GM21619 (cell line): ENCODE data around the gene MEF2C.

ENCODE experiments used
- ATAC-seq: cut with Tn5 transposase; IDR thresholded peaks from one replicate; pipeline ENCODE4 v1.9.1; 2021; ENCODE audit not compliant: unreplicated experiment

MEF2C gene

DNA sequence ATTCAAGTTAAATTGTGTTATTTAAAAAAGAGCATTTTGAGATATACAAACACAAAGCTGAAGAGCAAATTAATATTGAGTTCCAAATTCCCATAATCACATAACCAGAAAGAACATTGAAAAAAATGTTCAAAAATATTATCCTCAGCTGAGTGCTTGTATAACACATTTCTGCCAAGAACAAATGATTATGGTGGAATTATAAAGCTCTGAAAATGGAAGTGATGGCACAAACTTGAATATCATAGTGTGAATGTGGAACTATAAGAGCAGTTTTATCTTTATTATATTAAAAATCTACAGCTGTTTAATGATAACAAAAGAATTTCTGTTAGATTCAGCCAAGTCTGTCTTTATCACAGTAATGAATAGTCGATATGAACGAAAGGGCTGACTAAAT, 117.8 kb downstream of the MEF2C start:
- no peak for ATAC-seq

DNA sequence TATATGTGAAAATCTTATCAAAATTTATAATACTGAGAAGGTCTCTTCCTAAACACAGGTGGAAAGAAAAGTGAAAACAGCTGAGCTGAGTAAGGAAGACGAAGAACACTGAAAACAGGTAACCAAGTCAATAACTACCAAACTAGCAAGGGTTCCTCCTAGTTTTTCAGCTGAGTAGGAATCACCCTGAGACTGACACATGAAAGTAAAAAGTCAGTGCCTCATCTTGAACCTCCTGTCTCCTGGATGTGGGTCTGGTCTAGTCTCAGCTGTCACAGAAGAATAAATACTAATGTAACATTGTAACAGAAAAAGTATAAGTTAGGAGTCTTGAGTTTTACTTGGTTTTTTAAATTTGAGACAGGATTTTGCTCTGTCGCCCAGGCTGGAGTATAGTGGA, 121.0 kb downstream of the MEF2C start:
- ATAC-seq = no peak

DNA sequence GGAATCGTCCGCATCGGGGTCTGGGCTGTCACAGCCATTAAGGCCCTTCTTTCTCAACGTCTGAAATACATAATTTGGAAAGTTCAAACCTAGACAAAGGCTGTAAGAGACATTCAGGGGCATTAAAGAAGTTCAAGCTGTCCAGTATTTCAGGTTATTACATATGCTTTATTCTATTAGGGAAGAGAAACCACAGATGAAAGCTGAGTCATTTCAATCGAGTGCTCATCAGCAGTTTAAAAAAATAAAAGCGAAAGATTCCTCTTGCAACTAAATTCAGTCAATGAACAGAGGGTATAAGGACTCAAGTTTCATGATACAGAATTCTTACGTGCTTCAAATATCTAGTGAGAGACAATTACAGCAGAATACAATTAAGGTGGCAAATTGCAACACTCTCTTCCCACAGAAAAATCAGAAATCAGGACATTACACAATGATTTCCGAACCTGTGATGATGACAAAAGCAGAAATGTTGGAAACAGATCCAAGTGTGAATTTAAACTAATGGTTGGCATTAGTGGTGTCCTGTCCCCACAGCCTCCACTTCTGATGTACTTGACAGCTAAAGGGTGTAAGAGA, 121.6 kb downstream of the MEF2C start:
- no peak for ATAC-seq

DNA sequence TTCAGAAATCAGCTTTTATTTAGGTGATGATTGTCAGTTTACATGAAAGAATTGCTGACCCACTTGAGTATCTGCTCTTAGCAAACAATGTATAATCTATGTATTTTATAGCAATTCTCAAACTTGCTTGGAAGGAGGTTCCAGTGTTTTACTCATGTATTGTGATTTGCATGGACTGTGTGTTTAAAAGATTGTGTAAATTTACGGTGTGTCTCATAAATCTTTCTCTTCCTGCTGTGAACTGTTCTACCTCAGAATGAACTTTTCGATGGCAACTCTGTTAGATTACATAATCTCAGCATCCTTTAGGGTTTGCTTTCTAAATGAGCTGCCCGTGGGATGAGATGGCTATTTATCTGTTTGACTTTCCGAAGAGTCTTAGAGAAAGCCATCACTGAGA, 122.5 kb downstream of the MEF2C start:
- ATAC-seq = no peak

DNA sequence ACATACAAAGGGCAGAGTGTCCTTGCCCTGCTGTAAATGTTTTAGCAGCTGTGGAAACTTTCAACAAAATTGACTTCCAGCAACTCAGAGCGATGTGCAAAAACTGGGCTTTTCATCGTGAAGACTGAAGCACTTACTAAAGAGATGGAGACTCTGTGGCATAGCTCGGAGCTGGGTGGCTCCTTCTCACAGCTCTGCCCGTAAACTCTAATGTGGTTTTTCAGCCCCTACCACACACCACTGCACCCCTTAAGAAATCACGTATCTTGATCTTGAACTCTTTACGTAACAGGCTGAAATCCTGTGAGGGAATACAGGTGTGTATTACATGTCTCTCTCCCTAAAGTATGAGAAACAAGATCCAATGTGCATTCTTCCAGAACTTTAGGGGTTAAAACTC, 124.4 kb downstream of the MEF2C start:
- no peak for ATAC-seq

DNA sequence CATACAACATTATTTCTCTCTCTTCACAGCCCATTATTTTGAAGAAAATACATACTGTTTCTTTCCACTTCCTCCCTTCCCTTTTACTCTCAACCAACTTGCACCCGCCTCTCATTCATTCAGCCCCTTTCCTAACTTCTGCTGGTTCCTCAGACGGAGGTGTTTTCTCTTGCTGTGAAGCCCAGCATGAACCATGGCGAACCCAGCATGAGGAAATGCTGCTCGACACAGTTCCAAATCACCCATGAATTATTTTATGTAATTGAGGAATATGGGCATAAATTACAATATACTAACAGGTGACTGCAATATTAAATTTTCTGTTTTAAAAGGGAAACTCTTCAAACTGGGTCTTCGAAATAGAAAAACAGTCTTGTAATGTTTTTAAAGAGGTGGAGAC, 124.8 kb downstream of the MEF2C start:
- ATAC-seq = no peak

DNA sequence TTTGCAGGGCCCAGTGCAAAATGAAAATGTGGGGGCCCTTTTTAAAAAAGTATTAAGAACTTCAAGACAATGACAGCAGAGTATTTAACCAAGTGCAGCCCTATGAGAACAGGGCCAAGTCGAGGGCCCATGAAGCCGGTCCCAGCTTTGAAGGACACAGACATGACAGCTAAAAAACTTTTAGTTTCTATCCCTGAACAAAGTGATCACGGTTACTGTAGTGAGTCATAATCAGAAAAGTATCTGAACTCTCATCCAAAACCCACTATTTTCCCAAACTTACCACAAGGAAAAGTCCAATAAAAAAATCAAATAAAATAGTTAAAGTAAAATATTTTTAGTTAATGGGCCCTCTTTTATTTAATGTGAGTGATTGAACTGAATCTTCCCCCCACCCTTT, 126.0 kb downstream of the MEF2C start:
- no peak for ATAC-seq

DNA sequence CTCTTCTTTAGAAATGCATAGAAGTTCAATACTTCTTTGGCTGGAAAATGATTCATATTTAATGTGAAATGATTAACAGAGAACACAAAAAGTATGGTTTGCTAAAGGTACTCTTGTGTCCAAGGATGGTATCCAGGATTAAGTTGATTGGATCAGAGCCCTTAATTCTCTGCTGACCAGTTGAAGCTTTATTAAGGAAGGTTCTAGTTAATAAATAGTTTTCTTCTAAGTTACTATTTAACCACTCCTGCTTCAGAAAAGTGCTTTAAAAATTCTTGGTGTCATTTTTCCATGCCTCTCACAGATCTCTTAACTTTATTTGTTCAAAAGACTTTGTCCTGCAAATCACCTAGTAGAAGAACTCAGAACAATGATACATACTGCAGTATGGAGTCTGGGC, 134.3 kb downstream of the MEF2C start:
- no peak for ATAC-seq

DNA sequence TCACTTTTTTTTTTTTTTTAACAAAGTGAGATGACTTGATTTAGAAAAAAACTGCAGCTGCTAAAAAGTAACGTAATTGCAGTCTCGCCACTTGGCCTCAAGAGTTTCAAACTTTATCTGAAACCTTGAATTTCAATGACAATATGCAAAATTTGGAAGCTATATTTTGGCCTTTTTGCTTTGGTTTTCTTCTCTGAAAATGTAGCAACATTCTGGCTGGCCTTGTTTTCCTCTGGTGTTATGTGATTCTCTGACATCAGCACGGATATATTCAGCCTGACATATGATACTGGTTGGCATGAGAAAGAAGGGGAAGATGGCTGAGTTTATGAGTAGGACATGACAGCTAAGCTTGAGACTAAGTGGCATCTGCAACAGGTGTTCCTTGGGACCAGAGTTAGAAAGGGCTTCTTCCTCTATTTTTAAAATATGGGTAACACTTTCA, 136.5 kb downstream of the MEF2C start:
- peak; percentile 80 for ATAC-seq

DNA sequence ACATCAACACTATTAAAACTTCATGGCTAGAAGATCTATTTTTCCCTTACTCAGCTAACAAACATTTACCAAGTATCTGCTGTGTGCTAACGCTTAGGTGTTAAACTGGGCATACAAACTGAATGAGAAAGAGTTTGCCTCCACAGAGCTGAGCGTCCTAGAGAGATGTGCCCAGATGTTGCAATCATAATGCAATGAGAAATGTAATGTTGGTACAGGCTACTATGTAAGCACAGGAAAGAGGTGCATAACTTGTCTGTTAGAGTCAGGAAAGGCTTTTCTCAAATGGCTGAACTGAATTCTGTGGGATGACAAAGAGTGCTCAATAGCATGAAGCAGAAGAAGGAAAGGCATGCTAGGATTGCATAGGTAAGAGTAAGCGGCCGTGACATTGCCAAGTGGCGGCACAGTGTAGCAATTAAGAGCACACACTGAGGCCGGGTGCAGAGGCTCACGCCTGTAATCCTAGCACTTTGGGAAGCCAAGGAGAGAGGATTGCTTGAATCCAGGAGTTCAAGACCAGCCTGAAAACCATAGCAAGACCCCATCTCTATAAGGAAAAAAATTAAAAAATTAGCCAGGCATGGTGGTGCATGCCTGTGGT, 137.8 kb downstream of the MEF2C start:
- ATAC-seq = no peak

DNA sequence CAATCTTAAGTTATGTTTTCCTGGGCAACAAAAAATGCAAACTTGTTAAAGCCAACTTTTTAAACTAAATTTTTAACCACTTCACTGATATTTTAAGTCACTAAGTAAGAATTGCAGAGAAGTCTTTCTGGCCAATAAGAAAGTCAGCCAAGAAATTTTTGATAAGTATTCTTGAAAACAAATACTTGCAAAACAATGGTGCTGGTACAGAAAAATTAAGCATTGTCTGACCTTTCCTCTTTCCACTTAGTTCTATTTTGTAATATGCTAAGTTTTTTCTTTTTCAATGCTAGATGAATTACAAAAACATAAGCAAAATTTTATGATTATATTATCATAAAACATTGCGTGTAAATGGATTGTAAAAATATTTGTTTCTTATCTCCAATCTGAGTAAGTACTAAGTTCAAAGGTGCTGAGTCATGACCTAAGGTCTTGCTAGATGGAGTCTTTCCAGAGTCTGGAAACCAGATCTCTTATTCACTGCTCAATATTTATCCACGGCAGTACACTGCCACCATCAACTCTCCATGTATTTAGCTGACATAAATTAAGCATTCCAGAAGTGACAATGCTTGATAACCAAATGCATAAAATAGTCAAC, 139.7 kb downstream of the MEF2C start:
- no peak for ATAC-seq

DNA sequence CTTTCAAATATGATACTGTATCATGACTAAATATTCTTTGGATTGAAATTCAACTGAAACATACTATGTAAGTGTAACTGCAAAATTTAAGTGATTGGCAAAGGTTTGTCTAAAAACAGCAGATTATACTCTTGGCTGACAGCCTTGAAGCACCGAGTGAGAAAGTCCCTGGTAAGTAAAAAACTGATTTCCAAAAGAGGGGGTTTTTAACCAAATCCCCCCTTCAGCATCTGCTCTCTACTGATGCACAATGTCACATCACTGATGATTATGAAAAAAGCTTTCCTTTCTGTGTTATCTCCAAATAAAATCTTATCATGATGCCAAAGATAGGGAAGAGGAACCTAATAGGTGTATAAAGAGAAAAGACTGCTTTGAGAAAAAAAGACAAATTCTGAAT, 141.0 kb downstream of the MEF2C start:
- no peak for ATAC-seq

DNA sequence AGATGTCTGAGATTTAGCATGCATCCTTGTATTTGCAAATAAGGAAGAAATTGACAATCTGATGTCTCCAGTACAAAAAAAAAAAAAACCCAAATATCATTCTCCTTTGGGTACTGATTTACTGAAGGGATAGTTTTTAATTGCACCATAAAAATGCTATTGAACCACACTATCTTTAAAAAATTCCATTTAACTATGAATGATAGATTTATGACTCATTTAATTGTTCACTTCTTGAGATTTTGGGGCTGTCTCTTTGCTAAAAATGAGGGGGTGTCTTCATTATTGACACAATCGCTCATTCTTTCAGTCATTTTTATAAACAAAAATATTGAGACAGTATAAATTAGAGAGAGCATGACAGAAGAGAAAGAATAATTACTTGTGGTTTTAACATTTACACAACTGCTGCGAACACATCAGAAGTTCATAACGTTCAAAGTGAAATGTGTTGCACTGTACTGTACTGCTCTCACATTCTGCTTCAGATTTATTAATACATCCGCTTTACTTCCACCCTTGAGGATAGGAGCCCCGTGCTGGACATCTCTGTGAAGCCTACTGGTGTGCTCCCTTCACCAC, 142.3 kb downstream of the MEF2C start:
- ATAC-seq = no peak

DNA sequence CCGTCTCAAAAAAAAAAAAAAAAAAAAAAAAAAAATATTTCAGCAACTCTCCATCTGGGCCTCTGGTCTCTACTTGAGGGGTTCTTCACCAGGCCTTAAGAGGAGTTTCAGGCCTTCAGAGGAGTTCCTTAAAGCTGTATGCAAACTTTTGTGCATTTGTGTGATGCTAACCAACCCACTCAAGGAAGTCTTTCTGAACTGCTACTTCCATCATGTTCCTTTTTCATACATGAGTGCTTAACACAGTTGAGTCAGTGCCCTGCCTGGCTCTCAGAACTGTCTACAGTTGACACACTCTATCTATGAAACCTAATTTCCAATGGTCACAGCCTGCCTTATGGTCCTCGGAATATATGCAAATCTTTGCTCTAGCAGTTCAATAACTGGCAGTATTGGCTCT, 146.5 kb downstream of the MEF2C start:
- peak; percentile 35 for ATAC-seq

DNA sequence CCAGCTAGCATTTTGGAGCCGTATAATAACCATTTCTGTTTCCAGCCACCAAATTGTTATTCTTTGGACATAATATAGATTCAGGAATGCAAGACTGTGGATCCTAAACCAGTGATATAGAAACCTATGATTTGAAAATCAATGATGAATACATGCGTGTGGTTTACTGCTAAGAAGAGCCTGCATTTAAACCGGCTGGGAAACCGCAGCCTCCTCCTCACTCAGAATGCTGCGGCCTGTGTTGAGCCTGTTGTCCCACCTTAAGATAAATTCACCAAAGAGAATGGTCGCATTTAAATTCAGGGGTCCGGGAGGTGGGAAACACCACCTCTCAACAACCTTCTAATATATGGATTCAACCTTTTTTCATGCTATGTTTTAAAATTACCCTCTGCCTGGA, 148.0 kb downstream of the MEF2C start:
- ATAC-seq = no peak

DNA sequence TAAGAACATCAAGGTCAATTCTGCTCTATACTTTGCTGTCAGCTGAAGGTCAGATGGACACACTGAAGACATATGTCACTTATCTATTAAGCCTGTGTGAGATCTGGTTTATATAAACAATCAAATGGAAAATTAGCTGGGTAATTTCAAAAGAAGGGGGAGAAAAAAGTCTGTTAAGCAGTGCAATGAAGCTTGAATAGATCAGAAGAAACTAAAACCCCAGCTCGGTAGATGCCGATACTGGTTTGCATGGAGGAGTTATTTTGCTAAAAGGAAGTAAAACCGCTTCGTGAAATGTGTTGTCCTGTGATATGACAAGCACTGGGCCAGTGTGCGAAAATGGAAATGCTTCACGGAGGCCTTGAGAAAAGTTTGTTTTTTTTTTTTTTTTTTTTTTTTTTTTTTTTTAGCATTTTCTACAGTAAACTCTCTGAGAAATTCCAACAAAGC, 148.8 kb downstream of the MEF2C start:
- peak; percentile 53 for ATAC-seq

DNA sequence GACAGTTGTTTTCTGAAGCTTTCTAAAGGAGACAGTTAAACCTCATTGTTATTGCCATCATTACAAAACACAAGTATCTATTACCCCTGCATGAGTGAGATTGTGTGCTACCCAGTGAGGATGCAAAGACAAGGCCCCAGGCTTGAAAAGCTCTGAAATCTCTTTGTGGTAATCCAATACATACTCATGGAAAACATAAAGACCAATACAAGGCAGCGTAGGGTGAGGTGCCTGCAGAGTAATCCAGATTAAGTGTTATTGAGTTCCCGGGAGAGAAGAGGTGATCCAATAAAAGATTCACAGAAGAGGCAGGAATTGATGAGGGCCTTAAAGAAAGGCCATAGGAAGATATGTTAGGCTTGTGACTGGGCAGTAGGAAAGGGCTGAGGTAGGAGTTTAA, 150.1 kb downstream of the MEF2C start:
- ATAC-seq = no peak

DNA sequence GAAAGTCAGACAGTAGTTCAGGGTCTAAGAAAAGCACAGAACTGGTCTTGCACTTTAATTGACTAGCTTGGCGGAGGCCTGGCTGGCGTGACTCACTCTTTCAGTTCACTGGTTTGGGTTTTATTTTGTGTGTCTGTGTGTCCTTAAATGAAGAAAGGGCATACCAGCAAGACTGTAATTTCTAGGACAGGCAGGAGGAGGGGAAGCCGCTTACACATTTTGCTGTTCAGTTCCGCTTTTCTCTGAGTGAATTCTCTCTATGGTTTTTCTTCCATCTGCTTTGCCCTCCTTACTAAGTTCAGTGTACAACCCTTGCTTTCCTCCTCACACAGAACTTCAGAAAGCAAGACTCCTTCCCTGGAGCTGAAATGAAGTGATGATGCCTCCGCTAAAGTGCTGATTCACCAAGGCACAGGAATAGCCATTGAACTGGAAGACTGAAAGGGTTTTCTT, 150.8 kb downstream of the MEF2C start:
- peak; percentile 55 for ATAC-seq

DNA sequence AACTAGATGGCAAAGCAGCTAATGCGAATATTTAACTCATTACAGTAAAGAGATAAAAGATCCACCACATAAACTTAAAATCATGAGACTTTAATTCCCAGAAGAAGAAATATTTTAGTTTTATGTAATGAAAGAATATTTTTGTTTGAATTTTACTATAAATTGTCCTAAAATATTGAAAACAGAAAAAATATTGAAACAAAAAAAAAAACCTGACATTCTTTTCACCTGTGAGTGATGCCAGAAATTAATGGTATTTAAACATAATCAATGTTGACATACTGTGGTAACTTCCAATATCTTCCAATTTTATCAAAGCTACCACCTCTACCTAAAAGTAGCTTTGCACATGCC, 153.2 kb downstream of the MEF2C start:
- ATAC-seq = no peak

DNA sequence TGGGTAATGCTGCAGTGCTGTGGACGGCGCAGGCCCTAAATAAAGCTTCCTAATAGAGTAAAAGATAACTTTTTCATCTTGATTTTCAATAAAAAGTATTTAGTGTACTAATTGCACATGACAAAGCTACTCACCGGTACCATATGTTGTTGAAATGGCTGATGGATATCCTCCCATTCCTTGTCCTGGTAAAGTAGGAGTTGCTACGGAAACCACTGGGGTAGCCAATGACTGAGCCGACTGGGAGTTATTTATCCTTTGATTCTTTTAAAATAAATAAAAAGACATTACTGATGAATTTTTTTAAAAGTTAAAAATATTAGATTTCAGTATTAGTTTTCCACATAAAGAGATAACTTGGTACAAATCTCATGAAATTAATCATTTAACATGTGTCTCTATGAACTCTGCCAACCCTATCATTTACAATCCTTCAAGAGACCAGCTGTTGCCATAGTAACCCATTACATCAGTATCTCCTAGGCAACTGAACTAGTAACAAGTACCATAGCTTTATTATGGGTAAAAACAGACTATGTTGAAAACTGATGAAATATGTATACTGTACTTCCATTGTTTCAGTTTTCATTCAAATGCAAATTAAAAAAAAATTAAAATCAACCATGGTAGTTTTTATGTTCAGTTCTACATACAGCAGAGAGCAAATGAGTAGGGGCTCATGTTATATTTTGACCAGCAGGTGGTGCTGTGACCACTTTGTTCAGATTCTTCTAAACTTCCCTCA, 153.7 kb downstream of the MEF2C start:
- peak; percentile 32 for ATAC-seq

DNA sequence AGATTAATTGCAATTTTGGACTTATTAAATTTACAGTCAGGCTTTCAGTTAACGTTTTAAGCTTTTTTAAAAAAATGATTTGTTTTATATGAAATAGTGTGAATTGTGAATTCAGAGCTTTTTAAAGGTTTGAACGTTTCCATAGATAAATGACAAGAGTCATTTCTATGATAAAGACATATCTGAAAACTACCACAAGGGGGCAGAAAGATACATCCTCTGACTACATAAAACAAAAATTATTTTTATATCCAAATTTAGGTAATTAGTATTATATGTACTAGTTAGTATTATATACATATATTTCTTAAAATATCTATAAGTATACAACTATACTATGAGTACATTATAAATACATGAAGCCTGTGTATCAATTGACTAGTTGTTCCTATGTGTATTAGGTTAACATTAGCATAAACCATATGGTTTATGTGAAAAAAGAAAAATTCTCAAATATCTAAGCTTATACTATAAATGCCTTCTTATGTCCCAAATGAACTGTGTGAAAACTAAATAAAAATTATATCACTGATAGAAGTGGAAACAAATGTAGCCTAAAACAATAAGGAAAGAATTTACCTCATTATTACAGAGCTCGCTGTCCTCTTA, 155.2 kb downstream of the MEF2C start:
- no peak for ATAC-seq
